Neutrophil (primary cell): Measurements from ENCODE around the gene BCL7A.

Experiments
- H3K27ac ChIP-seq: fragments of 200-600 bp; sonication (generic); 2 replicates; pipeline ENCODE4 v1.5.1; 2016; ENCODE audit warnings: mild to moderate bottlenecking, moderate library complexity
- H3K27me3 ChIP-seq: fragments of 200-600 bp; sonication (generic); 2 replicates; pipeline ENCODE4 v1.6.0; 2016; ENCODE audit warnings: mild to moderate bottlenecking
- H3K36me3 ChIP-seq: fragments of 200-600 bp; sonication (generic); 2 replicates; pipeline ENCODE4 v1.5.1; 2017
- H3K4me1 ChIP-seq, 2 experiments: fragments of 200-600 bp in 1 of 2; sonication (generic) in 1 of 2; 1 replicate in 1 of 2; 2 replicates in 1 of 2; pipeline versions ENCODE4 v1.5.1 to v1.6.1; 2013 to 2016; ENCODE audit warnings: low read depth in 1 of 2, low read length in 1 of 2, mild to moderate bottlenecking in 1 of 2, moderate library complexity in 1 of 2; ENCODE audit not compliant: control insufficient read depth in 1 of 2, insufficient read depth in 1 of 2
- H3K4me3 ChIP-seq, 2 experiments: fragments of 200-600 bp in 1 of 2; sonication (generic) in 1 of 2; 1 replicate in 1 of 2; 2 replicates in 1 of 2; pipeline ENCODE4 v1.5.1; 2013 to 2016; ENCODE audit warnings: low read depth in 1 of 2, low read length in 1 of 2, mild to moderate bottlenecking in 1 of 2, moderate library complexity in 1 of 2
- H3K9me3 ChIP-seq: fragments of 200-600 bp; sonication (generic); 2 replicates; pipeline ENCODE4 v1.5.1; 2016
- CTCF ChIP-seq: fragments of 200-600 bp; sonication (generic); IDR thresholded peaks from 2 replicates; pipeline ENCODE4 v1.5.1; 2016; ENCODE audit warnings: antibody characterized with exemption

Gene BCL7A

GRCh38 chr12:122067966-122068365, 46.3 kb downstream of the BCL7A start:
- peaks cover 12 to 14% of the 10 kb centered on the region in 2 experiments for H3K4me1 ChIP-seq

GRCh38 chr12:122072031-122072970, 50.6 kb downstream of the BCL7A start:
- no peak for TF ChIP-seq CTCF
- Histone ChIP-seq H3K4me3 (no peak overlapping the region), H3K4me1 (peaks cover 6 to 8% of the 10 kb centered on the region in 2 experiments), H3K27me3 (no peaks in the 10 kb centered on the region), H3K36me3 (no peaks in the 10 kb centered on the region), H3K9me3 (no peaks in the 10 kb centered on the region), H3K27ac (no peak overlapping the region)

More at GRCh38 chr12:122067966-122068365, 46.3 kb downstream of the BCL7A start:
- no peak overlapping the region for H3K27ac ChIP-seq
- no peak for TF ChIP-seq CTCF
- H3K4me3 ChIP-seq, result no peak overlapping the region
- no peaks in the 10 kb centered on the region for H3K9me3 ChIP-seq
- H3K27me3 ChIP-seq, result no peaks in the 10 kb centered on the region
- H3K36me3 ChIP-seq, result no peaks in the 10 kb centered on the region

GRCh38 chr12:122073815-122074214, 52.1 kb downstream of the BCL7A start:
- Histone ChIP-seq H3K36me3 (no peaks in the 10 kb centered on the region), H3K27ac (no peak overlapping the region), H3K4me1 (peaks cover 5 to 7% of the 10 kb centered on the region in 2 experiments), H3K9me3 (no peaks in the 10 kb centered on the region), H3K27me3 (no peaks in the 10 kb centered on the region), H3K4me3 (no peak overlapping the region)
- no peak for TF ChIP-seq CTCF

GRCh38 chr12:122076743-122077495, 55.2 kb downstream of the BCL7A start:
- Histone ChIP-seq H3K4me3 (no peak overlapping the region), H3K27ac (no peak overlapping the region), H3K27me3 (no peaks in the 10 kb centered on the region), H3K4me1 (peaks cover 36 to 37% of the 10 kb centered on the region in 2 experiments), H3K36me3 (no peaks in the 10 kb centered on the region), H3K9me3 (no peaks in the 10 kb centered on the region)
- TF ChIP-seq CTCF, result no peak

GRCh38 chr12:122078141-122079032, 56.7 kb downstream of the BCL7A start, which contains the start of gene MLXIP:
TSS of gene MLXIP (plus strand) at chr12:122078756. CDS start at chr12:122078854, 98 bp downstream.
- Histone ChIP-seq H3K4me3 (peak within 1 kb of the TSS; percentile 94 to 95), H3K36me3 (no peaks in the 10 kb centered on the region), H3K9me3 (no peaks in the 10 kb centered on the region), H3K27me3 (no peaks in the 10 kb centered on the region), H3K4me1 (peaks cover 46 to 48% of the 10 kb centered on the region in 2 experiments), H3K27ac (peak within 1 kb of the TSS; percentile 87)
- TF ChIP-seq CTCF, result peak; percentile 14
